GM12878 (cell line): Measurements from ENCODE around the gene SLC17A2. TPM values are rescaled to one million over a fixed set of nuclear protein-coding genes. Genes with fewer than 3 reads are reported as not detected.

ENCODE experiments used
- CEBPZ ChIP-seq: fragments of 150-350 bp; IDR thresholded peaks from 2 replicates; pipeline ENCODE4 v1.6.1; 2016; ENCODE audit warnings: low read depth, low read length
- DPF2 ChIP-seq: fragments of 450-650 bp; IDR thresholded peaks from 2 replicates; pipeline ENCODE4 v1.6.1; 2017; ENCODE audit warnings: mild to moderate bottlenecking
- FOXM1 ChIP-seq: IDR thresholded peaks from 2 replicates; pipeline ENCODE4 v1.6.1; 2012; ENCODE audit warnings: low read depth, mild to moderate bottlenecking, inconsistent platforms, low read length, moderate library complexity
- HCFC1 ChIP-seq: fragments of 150-350 bp; IDR thresholded peaks from 2 replicates; pipeline ENCODE4 v1.6.1; 2014; ENCODE audit warnings: low read length
- HDGF ChIP-seq: fragments of 450-650 bp; IDR thresholded peaks from 2 replicates; pipeline ENCODE4 v1.6.1; 2016; ENCODE audit warnings: antibody characterized with exemption
- MTA3 ChIP-seq: IDR thresholded peaks from 2 replicates; pipeline ENCODE4 v1.6.1; 2012; ENCODE audit warnings: low read length, inconsistent platforms, borderline replicate concordance
- MYC ChIP-seq: IDR thresholded peaks from 2 replicates; pipeline ENCODE4 v1.6.1; 2011; ENCODE audit warnings: mild to moderate bottlenecking, low read length, moderate library complexity, inconsistent platforms; ENCODE audit not compliant: insufficient read depth, insufficient replicate concordance, insufficient read length, severe bottlenecking
- NR2C2 ChIP-seq: IDR thresholded peaks from 2 replicates; pipeline ENCODE4 v1.6.1; 2011; ENCODE audit warnings: borderline replicate concordance, low read depth; ENCODE audit not compliant: control insufficient read depth, insufficient read length
- NR2F1 ChIP-seq: fragments of 450-650 bp; conservative IDR thresholded peaks from 2 replicates; pipeline ENCODE4 v1.6.1; 2017; ENCODE audit warnings: mild to moderate bottlenecking
- NRF1 ChIP-seq: conservative IDR thresholded peaks from 2 replicates; pipeline ENCODE4 v1.6.1; 2011; ENCODE audit warnings: mild to moderate bottlenecking, low read depth, low read length, improper control_type of control experiment
- PAX8 ChIP-seq: fragments of 450-650 bp; IDR thresholded peaks from 2 replicates; pipeline ENCODE4 v1.6.1; 2017; ENCODE audit warnings: mild to moderate bottlenecking, moderate library complexity
- PKNOX1 ChIP-seq: fragments of 450-650 bp; IDR thresholded peaks from 2 replicates; pipeline ENCODE4 v1.6.1; 2016; ENCODE audit warnings: mild to moderate bottlenecking
- RUNX3 ChIP-seq: IDR thresholded peaks from 2 replicates; pipeline ENCODE4 v1.6.1; 2012; ENCODE audit warnings: low read length, inconsistent platforms
- SMAD1 ChIP-seq: fragments of 450-650 bp; IDR thresholded peaks from 2 replicates; pipeline ENCODE4 v1.6.1; 2018; ENCODE audit warnings: mild to moderate bottlenecking, low read depth; ENCODE audit not compliant: partially characterized antibody
- SMAD5 ChIP-seq: IDR thresholded peaks from 2 replicates; pipeline ENCODE4 v1.6.1; 2016; ENCODE audit warnings: antibody characterized with exemption, low read depth
- TARDBP ChIP-seq: IDR thresholded peaks from 2 replicates; pipeline ENCODE4 v1.6.1; 2016; ENCODE audit warnings: borderline replicate concordance
- WRNIP1 ChIP-seq: IDR thresholded peaks from 2 replicates; pipeline ENCODE4 v1.6.1; 2011; ENCODE audit warnings: low read depth, low read length, improper control_type of control experiment, borderline replicate concordance
- ZNF217 ChIP-seq: fragments of 450-650 bp; IDR thresholded peaks from 2 replicates; pipeline ENCODE4 v1.6.1; 2017; ENCODE audit warnings: antibody characterized with exemption, mild to moderate bottlenecking
- polyA plus RNA-seq, 11 experiments: library from polyadenylated mRNA; depleted of rRNA in 4 of 11; unstranded in 6 of 11; stranded (reverse) in 5 of 11; fragments of >200 nt; fragmentation: Nextera tagmentation in 4 of 11; fragmentation: Illumina TruSeq in 1 of 11; extraction: Ambion mirVana in 4 of 11; extraction: Trizol in 1 of 11; gene quantifications; 1 replicate in 1 of 11; 2 replicates in 10 of 11; pipeline versions ENCODE4 v1.2.1 to v1.2.3, GENCODE V29; 2011 to 2016; ENCODE audit warnings: inconsistent platforms in 2 of 11, missing spikeins in 2 of 11, low read depth in 1 of 11
- total RNA-seq, 4 experiments: library from RNA; depleted of rRNA in 3 of 4; stranded (reverse); fragments of >200 nt in 3 of 4; fragmentation: Illumina TruSeq in 1 of 4; extraction: Trizol in 1 of 4; gene quantifications; 2 replicates each; pipeline versions ENCODE4 v1.2.1 to v1.2.3, GENCODE V29; 2013 to 2021
- TF ChIP-seq, protein P1 (sequence below): fragments of 150-350 bp; IDR thresholded peaks from 2 replicates; pipeline ENCODE4 v1.6.1; 2014; ENCODE audit warnings: mild to moderate bottlenecking, low read depth, low read length
- TF ChIP-seq, protein P2 (sequence below): IDR thresholded peaks from 2 replicates; pipeline ENCODE4 v1.6.1; 2011; ENCODE audit warnings: mild to moderate bottlenecking, low read depth, low read length, moderate library complexity; ENCODE audit not compliant: insufficient replicate concordance

The SLC17A2 gene
- total and polyA plus RNA-seq, 10 of the 15 experiments (the other 5 are each of a cell fraction or from before 2014, with no cell fraction given): not detected

DNA sequence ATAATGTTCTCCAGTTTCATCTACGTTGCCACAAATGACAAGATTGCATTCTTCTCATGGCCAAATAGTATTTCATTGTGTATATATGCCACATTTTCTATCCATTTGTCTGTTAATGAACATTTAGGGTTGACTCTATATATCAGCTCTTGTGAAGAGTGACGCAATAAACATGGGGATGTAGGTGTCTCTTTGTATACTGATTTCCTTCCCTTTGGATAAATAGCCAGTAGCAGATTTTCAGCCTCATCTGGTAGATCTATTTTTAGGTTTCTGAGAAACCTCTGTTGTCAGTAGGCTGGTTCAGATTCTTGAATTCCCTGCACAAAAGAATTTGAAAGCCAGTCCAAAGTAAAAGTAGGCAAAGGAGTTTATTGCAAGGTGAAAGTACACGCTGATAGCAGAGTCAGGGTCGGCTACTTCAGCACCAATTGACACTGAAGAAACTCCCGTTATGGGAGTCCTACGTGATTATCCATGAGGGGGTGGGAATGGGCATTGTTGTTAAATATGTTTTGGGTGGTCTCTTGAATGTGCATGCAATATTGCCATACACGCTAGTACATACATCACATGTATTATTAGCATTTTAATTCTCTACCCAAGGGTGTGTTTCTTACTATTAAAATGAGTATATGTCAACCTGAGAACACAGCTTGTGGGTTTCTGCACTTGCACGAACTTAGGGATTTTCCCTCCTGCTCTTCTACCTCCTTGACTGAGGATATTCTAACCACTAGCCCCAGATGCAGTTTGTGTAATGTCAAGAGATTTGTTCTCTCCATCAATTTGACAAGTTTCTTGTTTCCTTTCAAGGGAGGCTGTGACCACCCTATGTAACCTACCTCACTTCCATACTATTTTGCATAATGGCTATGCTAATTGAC is 14.4 kb upstream of the SLC17A2 start (continued):
- TF ChIP-seq PKNOX1 (no peak; the same call in 1 of the 2 replicates), FOXM1 (peak; percentile 93), RUNX3 (peak; percentile 97), SMAD5 (no peak), CEBPZ (no peak), MTA3 (peak; percentile 82; the same call in 1 of the 2 replicates), MYC (no peak), HCFC1 (no peak), HDGF (no peak), NR2C2 (no peak), NRF1 (no peak), DPF2 (peak; percentile 74), NR2F1 (no peak), WRNIP1 (no peak), SMAD1 (no peak), PAX8 (no peak), TARDBP (no peak), ZNF217 (no peak)
- TF ChIP-seq, protein P1, sequence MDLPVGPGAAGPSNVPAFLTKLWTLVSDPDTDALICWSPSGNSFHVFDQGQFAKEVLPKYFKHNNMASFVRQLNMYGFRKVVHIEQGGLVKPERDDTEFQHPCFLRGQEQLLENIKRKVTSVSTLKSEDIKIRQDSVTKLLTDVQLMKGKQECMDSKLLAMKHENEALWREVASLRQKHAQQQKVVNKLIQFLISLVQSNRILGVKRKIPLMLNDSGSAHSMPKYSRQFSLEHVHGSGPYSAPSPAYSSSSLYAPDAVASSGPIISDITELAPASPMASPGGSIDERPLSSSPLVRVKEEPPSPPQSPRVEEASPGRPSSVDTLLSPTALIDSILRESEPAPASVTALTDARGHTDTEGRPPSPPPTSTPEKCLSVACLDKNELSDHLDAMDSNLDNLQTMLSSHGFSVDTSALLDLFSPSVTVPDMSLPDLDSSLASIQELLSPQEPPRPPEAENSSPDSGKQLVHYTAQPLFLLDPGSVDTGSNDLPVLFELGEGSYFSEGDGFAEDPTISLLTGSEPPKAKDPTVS: no peak
- TF ChIP-seq, protein P2, sequence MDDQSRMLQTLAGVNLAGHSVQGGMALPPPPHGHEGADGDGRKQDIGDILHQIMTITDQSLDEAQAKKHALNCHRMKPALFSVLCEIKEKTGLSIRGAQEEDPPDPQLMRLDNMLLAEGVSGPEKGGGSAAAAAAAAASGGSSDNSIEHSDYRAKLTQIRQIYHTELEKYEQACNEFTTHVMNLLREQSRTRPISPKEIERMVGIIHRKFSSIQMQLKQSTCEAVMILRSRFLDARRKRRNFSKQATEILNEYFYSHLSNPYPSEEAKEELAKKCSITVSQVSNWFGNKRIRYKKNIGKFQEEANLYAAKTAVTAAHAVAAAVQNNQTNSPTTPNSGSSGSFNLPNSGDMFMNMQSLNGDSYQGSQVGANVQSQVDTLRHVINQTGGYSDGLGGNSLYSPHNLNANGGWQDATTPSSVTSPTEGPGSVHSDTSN: no peak
